GM18520 (cell line): Measurements from ENCODE around the gene APIP.
"Not testable (repeated sequence)": the region's sequence is repeated elsewhere in the genome, so short reads cannot be mapped to it uniquely, and the experiment has no call there.

Source experiments
- ATAC-seq: cut with Tn5 transposase; IDR thresholded peaks from one replicate; pipeline ENCODE4 v1.9.1; 2021; ENCODE audit not compliant: unreplicated experiment

APIP gene

GRCh38 chr11:34926101-34926830 is 10.1 kb upstream of the APIP start:
- ATAC-seq = no peak

DNA sequence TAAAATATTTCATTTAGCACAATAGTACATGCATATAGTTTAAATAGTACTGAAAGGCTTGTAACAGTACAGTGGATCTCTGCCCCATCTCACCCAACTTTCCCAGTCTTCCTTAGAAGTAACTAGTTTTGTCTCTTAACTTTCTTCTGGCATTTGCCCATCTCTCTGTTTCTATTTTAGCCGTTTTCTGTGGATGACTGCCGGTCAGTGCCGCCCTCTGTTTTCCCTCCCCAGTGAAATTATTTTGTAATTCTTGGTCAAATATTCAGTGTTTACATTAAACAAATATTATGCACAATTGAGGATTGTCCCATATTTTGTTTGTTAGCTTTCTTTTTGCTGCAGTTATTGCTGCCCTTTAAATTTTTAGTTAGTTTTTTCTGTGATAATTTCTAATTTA is 8.5 kb upstream of the APIP start:
- ATAC-seq = no peak

DNA sequence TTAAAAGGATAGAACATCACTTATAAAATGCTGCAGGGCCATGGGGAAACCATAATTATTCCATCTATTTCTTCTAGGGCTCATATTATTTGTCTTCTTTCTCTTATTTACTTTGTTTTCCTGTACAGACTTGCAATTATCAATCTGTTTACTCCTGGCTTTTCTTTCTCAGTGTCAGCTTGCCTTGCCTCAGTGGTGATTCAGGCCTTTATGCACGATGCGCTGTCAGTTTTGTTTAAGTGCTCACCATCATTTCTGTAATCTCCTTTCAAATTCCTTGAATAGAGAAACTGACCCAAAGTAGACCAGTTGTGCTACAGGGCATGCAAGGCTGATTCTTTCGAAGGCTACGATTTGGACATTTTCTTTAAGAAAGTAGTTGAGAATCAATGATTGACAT is 5.0 kb upstream of the APIP start:
- ATAC-seq = no peak

- no peak for ATAC-seq
Measured at GRCh38 chr11:34916843-34917770, 928 bp upstream of the APIP start.

DNA sequence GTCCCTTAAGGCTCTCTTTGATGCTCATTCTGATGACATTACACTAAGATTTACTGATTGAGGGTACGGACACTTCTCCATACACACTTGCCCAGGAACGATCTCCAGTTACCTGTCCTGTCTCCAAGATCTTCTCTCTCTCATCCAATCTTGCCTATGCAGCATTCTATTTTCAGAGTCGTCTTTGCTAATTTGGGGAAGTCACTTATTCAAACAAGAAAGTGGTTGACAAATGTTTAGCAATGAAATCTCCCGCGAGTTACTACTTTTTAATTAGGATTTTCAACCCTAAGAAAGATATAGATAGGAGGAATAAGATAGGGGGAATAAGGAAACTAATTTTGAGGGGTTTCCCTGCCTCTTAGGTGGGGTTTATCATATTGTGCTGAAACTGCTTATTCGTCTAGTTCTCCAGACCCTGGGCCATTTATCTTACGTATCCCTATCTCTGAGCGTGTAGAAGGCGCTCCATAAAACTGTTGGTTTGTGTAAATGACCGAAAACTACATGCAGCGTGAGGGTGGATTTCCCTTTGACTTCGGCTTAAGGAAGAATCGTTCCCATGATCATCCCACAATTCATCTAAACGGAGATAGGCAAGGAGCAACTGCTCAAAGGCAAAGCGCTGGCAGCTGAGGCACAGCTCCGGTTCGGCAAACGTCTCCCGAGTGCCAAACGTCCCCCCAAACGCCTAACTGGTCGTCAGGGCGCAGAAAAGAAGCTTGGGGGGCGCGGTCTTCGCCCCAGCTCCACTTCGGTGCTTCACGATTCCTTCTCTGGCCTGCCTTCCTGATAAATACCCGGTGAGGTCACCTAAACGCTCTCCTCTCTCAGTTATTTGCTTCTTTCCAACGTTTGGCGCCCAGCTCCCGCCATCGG is 804 bp downstream of the APIP start:
- ATAC-seq = no peak

DNA sequence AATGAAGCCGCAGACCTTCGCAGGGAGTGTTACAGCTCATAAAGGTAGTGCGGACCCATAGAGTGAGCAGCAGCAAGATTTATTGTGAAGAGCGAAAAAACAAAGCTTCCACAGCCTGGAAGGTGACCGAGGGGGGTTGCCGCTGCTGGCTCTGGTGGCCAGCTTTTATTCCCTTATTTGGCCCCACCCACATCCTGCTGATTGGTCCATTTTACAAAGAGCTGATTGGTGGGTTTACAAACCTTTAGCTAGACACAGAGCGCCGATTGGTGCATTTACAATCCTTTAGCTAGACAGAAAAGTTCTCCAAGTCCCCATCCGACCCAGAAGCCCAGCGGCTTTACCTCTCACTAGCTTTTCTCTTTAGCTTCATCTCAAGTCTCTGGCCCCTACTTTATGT is 2.6 kb downstream of the APIP start:
- ATAC-seq = not testable (repeated sequence)

DNA sequence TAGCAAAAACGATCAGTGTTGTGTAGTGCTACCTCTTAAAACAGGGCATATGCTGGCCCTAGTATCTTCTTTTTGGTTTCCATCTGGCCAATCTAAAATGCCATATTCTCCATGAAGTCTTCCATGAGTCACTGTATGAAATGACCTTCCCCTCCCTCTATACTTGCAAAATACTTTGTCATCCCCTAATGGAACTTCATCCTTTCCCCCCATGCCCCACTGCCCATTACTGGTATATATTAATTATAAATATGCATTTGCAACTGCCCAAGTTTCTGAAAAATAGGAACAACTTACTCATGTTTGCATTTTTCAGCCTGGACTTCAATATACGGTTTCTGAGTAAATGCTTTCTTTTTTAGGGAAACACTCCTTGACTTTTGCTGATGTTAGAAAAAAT is 4.5 kb downstream of the APIP start:
- no peak for ATAC-seq

GRCh38 chr11:34910817-34911216 is 5.4 kb downstream of the APIP start:
- ATAC-seq = peak; percentile 43

DNA sequence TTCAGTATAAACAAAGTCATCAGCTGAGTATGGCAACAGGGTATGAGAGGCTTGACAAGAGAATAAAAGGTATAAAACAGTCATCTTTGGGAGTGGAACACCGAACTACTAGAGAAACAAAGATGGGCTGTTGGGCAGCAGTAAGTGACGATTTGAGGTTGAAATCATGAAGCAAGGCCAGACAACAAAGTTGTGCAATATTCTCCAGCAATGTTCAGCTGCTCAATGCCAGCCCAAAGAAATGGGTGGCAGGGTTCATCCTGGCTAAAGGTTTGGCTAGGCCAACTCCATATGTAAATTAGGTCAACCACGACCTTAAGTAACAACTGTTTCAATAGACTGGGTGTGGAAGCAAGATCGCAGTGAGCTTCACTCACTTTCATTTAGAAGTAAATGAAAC is 6.2 kb downstream of the APIP start:
- no peak for ATAC-seq

GRCh38 chr11:34909415-34909814 is 6.8 kb downstream of the APIP start:
- ATAC-seq = no peak

GRCh38 chr11:34907934-34908593 is 8.1 kb downstream of the APIP start:
- no peak for ATAC-seq

- no peak for ATAC-seq
Measured at GRCh38 chr11:34905666-34906065, 10.5 kb downstream of the APIP start.

DNA sequence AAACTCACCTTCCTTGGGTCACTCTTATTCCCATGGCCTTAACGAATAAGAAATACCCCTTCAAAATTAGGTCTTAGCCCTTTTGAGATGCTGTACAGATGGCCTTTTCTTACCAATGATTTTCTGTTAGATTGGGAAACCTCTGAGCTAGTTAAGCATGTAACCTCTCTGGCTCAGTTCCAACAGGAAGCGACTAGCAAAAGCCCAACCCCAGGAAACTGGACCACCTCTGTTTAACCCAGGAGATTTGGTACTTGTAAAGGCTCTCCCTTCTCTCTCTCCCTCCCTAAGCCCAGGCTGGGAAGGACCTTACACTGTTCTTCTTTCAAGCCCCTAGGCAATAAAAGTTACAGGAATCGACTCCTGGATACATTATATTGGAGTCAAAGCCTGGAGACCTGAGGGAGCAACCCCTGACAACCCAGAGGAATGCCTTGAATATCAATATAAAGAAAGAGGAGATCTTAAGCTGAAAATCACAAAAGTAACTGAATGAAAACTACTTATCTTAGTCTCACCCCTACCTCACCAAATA is 11.7 kb downstream of the APIP start:
- ATAC-seq = no peak

GRCh38 chr11:34899633-34900016 is 16.6 kb downstream of the APIP start:
- ATAC-seq = no peak

GRCh38 chr11:34898474-34898873 is 17.7 kb downstream of the APIP start:
- no peak for ATAC-seq

- ATAC-seq = no peak
Measured at GRCh38 chr11:34897171-34897870, 18.9 kb downstream of the APIP start.

DNA sequence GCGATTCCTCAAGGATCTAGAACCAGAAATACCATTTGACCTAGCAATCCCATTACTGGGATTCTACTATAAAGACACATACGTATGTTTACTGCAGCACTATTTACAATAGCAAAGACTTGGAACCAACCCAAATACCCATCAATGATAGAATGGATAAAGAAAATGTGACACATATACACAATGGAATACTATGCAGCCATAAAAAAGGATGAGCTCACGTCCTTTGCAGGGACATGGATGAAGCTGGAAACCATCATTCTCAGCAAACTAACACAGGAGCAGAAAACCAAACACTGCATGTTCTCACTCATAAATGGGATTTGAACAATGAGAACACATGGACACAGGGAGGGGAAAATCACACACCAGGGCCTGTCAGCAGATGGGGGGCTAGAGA is 20.0 kb downstream of the APIP start:
- not testable (repeated sequence) for ATAC-seq

- no peak for ATAC-seq
Measured at GRCh38 chr11:34893416-34893815, 22.8 kb downstream of the APIP start.

DNA sequence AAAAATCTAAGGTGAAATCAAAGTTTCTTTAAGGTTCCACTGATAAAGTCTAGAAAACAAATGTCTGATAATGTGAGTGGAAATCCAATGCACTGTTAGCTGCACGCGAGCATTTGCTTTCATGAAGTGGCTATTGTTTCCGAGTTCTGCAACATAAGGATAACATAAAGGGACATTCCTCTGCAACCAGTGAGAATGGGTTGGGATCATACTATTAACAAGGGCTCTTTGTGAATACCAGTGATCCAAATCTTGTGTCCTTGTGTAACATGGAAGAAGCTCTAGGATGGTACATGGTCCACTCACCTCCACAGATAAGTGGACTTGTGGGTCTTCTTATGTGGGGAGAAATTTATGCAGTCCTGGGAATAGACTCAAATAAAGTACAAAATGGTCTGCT is 24.6 kb downstream of the APIP start:
- ATAC-seq = no peak

DNA sequence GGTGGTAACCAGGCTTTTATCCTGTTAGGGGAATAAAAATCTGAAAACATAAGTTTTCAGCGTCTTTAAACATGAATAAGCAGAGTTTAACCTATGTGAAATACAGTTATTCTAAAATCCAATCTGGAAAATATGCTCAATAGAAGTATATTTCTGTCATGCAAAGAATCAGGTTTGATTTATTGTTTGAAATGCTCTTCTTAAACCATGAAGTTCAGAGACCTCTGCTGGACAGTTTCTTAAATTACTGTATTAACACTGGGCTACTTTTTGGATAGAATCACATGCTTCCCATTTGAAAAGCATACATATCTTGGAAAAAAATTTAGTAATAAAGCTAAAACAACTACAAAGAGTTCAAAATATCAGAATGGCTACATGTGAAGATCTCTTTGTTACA is 25.4 kb downstream of the APIP start:
- ATAC-seq = no peak
